Endometrial microvascular endothelial cells (primary cell): ENCODE data around the gene DMD. TPM values are rescaled to one million over a fixed set of nuclear protein-coding genes. Genes with fewer than 3 reads are reported as not detected.

Experiments
- in situ Hi-C: cut with HindIII; loops from 2 replicates; pipeline ENCODE4 v1.10.0; 2017; ENCODE audit warnings: low sequenced_read_pairs, low pct_unique_long_range_greater_than_20kb; ENCODE audit errors: inconsistent ontology term
- total RNA-seq: library from RNA; depleted of rRNA; stranded (reverse); fragments of >200 nt; gene quantifications from one replicate; pipeline ENCODE4 v1.2.3, GENCODE V29; 2015; ENCODE audit errors: inconsistent ontology term

The DMD gene
- total RNA-seq, 1 donor from 2014 or later, result 1.2 TPM

GRCh38 chrX:31860686-31861085 is 1350.7 kb downstream of the DMD start:
- in situ Hi-C loops, result no loop called here

GRCh38 chrX:31858915-31859314 is 1352.4 kb downstream of the DMD start:
- in situ Hi-C loops, result no loop called here

GRCh38 chrX:31854716-31855115 is 1356.6 kb downstream of the DMD start:
- in situ Hi-C loops, result no loop called here

GRCh38 chrX:31851761-31852160 is 1359.6 kb downstream of the DMD start:
- in situ Hi-C loops, result no loop called here

- in situ Hi-C loops, result no loop called here
These were observed 1363.6 kb downstream of the DMD start for GRCh38 chrX:31847773-31848172.

GRCh38 chrX:31845003-31845402 is 1366.3 kb downstream of the DMD start:
- in situ Hi-C loops, result no loop called here

GRCh38 chrX:31838617-31839016 is 1372.7 kb downstream of the DMD start:
- in situ Hi-C loops, result no loop called here

GRCh38 chrX:31837445-31838049 is 1373.8 kb downstream of the DMD start:
- in situ Hi-C loops, result no loop called here

GRCh38 chrX:31836479-31836878 is 1374.9 kb downstream of the DMD start:
- in situ Hi-C loops, result no loop called here

GRCh38 chrX:31832263-31832662 is 1379.1 kb downstream of the DMD start:
- in situ Hi-C loops, result no loop called here

- in situ Hi-C loops, result no loop called here
These were observed 1390.7 kb downstream of the DMD start for GRCh38 chrX:31820430-31821210.

GRCh38 chrX:31819455-31819854 is 1391.9 kb downstream of the DMD start:
- in situ Hi-C loops, result no loop called here

GRCh38 chrX:31811106-31811505 is 1400.2 kb downstream of the DMD start:
- in situ Hi-C loops, result no loop called here

- in situ Hi-C loops, result no loop called here
These were observed 1403.0 kb downstream of the DMD start for GRCh38 chrX:31808357-31808756.

- in situ Hi-C loops, result no loop called here
These were observed 1404.2 kb downstream of the DMD start for GRCh38 chrX:31807165-31807564.

GRCh38 chrX:31805781-31806180 is 1405.6 kb downstream of the DMD start:
- in situ Hi-C loops, result no loop called here

GRCh38 chrX:31800219-31800618 is 1411.1 kb downstream of the DMD start:
- in situ Hi-C loops, result no loop called here

GRCh38 chrX:31796624-31797023 is 1414.7 kb downstream of the DMD start:
- in situ Hi-C loops, result no loop called here

GRCh38 chrX:31747411-31747810 is 1463.9 kb downstream of the DMD start:
- in situ Hi-C loops, result no loop called here

- in situ Hi-C loops, result no loop called here
These were observed 1468.3 kb downstream of the DMD start for GRCh38 chrX:31743004-31743403.

- in situ Hi-C loops, result no loop called here
These were observed 1493.9 kb downstream of the DMD start for GRCh38 chrX:31717474-31717873.
